ENCODE results near the gene ATG2B.

ATG2B gene, protein sequence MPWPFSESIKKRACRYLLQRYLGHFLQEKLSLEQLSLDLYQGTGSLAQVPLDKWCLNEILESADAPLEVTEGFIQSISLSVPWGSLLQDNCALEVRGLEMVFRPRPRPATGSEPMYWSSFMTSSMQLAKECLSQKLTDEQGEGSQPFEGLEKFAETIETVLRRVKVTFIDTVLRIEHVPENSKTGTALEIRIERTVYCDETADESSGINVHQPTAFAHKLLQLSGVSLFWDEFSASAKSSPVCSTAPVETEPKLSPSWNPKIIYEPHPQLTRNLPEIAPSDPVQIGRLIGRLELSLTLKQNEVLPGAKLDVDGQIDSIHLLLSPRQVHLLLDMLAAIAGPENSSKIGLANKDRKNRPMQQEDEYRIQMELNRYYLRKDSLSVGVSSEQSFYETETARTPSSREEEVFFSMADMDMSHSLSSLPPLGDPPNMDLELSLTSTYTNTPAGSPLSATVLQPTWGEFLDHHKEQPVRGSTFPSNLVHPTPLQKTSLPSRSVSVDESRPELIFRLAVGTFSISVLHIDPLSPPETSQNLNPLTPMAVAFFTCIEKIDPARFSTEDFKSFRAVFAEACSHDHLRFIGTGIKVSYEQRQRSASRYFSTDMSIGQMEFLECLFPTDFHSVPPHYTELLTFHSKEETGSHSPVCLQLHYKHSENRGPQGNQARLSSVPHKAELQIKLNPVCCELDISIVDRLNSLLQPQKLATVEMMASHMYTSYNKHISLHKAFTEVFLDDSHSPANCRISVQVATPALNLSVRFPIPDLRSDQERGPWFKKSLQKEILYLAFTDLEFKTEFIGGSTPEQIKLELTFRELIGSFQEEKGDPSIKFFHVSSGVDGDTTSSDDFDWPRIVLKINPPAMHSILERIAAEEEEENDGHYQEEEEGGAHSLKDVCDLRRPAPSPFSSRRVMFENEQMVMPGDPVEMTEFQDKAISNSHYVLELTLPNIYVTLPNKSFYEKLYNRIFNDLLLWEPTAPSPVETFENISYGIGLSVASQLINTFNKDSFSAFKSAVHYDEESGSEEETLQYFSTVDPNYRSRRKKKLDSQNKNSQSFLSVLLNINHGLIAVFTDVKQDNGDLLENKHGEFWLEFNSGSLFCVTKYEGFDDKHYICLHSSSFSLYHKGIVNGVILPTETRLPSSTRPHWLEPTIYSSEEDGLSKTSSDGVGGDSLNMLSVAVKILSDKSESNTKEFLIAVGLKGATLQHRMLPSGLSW (N-terminal part only)

DNA sequence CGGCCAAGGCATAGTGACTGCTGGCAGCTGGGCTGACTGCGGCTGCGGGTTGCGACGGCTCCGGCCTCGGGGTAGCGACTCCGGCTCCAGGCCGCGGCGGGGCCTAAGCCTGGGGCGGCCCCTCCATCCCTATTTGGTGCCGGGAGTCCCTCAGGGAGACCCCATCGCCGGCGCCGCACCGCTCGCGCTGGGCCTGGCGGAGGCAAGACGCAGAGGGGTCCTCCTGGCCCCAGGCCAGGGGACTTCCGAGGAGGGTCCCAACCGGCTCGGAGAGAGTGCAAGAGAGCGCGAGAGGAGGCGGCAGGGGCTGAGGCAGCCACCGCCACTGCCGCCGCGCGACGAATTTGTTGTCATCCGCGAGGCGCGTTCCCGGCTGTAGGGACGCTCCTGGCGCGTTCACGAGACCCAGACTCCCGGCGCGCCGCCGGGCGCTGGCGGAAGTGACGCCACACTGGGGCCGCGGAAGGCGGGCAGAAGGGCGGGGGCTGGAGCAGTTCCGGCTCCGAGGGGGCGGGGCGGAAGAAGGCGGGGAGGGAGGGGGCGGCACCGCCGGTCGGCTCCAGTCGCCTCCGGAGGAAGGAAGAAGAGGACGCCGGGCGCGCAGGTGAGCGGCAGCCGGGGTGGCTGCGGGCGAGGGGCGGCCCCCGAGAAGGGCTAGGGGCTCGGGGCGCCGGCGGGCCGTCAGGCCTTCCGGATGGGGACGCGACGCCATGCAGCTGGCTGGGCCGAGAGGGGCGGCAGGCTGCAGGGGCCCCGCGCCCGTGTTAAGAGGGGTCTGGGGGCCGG, at the start of gene ATG2B, which contains the start of gene GSKIP:
Gene ATG2B (minus strand): TSS at position 377 of the 786 bp plus-strand sequence. CDS start 365 bp downstream, at position 12.
Gene GSKIP (plus strand): TSS at position 562 of the 786 bp plus-strand sequence. CDS start 18,722 bp downstream, outside the sequence.
- DNase-seq, result peak; percentile 83

DNA sequence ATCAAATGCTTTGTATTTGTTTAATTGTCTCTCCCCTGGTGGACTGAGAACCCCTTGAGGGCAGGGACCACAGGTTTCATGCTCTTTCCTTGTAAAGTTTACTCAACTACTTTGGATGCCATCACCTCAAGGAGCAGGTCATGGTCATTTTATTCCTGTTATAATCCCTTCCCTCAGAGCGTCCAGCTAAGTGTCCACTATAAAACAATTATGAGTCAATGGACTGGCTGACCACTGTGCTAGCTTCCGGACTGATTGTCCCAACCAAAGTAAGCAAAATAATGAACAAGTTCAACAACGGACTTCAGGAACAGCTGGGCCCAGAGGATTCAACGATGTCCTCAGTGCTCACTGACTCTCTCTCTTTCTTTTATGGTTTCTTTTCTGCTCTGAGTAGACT, 47.0 kb upstream of the ATG2B start:
- DNase-seq, result no peak

DNA sequence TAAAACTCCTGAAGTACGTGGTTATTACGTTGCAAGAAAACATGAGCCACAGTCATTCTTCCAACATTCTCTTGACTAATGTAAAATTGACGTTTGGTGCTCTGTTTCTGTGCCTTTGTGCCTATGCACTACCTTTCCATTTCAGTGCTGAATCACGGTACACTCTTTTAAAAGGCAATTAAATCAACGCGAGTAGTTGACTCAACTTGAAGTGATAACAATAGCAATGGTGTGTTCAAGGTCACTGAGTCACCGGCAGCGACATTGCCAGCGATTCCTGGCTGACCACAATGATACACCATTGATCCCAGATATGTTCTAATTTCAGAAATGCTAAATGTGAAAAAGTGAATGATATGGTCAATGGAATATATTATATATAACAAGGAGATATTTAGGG, 46.6 kb upstream of the ATG2B start:
- no peak for DNase-seq

DNA sequence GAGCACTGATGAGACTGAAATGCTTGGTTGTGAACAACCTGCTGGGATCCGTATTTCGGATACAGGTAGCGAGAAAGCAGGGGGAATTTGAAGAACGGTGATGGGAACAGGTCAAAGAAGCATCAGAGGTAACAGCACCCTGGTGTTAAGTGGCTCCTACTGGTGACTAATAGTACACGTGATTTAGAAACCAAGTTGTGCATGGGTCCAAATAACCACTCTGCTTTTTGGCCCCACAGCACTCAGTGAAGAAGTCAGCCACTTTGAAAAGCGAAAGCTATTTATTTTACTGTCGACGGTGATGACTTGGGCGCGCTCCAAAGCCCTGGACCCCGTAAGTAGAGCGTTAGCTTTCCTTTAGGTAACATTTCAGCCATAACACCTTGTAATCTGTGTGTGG, 45.5 kb upstream of the ATG2B start:
- DNase-seq, result no peak

DNA sequence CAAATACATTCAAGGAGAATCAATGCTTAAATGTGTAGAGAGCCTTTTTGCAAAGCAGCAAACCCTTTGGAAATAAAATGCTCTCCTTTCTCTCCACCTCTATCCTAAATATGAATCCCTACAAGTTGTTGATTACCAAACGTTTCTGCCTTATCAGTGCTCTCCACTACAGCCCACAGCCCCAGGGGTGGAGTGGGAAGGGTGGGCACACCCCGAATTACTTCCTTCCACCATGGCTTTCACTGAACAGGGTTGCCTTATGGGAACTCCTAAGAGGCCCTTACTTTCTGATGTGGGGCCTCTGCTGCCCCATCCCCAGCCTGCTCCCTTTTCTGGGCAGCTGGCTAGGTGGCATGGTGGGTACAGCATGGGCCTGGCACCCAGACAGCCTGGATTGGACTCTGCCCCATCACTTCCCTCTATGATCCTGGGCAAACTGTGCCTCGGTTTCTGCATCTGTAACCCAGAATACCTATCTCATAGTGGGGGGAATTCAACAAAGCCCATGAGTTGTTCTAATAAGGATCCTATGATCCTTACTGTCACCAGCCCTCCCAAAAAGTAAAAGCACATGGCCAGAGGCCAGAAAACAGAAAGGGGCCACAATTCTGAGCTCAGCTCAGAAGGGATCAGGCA, 44.9 kb upstream of the ATG2B start:
- DNase-seq, result no peak

DNA sequence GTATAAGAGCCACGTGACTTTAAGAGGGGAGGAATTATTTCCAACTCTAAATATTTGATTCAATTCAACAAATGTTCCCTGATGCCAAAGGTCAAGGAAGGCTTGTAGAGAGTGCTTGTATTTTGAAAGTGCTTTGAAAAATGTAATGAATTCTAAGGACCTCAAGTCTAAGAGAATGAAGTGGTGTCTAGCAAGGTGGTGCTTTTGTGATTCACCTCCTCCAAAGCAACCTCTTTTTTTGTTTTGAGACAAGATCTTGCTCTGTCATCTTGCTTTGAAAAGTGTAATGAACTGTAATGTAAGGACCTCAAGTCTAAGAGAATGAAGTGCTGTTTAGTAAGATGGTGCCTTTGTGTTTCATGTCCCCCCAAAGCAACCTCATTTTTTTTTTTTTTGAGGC, 42.5 kb upstream of the ATG2B start:
- no peak for DNase-seq

DNA sequence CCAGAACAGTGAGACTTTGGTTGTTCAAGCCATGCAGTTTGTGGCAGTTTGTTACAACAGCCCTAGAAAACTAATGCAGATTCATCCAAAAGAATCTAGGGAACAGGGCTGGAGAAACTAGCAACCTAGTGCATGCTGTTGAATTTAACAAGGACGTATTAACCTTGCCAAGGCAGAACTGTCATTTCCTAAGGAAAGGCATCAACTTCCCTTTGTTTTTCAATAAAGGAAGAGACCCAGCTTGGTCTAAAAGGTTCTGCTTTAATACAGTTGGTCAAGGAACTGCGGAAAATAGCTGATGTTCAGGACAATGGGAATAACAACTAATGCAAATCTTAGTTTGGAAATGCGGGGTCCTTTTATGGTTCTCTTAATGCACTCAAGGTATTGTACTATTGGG, 40.3 kb upstream of the ATG2B start:
- no peak for DNase-seq

DNA sequence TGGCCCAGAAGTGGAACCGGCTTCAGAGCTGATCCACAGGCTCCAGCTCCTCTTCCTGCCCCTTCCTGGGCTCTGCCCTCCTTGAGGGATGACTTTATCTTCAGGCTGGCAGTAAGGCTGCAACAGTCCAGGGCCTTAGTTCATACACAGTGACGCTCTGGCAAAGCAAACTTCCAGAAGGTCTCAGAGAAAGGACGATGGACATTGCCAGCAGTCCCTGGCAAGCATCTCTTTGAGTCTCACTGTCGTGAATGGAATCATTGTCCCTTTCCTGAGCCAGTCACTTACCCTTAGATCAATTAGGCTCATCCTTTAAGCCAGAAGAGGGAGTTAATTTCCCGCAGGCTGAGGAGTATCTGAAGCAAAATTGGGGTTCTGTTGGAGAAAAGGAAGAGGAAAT, 37.4 kb upstream of the ATG2B start:
- no peak for DNase-seq

DNA sequence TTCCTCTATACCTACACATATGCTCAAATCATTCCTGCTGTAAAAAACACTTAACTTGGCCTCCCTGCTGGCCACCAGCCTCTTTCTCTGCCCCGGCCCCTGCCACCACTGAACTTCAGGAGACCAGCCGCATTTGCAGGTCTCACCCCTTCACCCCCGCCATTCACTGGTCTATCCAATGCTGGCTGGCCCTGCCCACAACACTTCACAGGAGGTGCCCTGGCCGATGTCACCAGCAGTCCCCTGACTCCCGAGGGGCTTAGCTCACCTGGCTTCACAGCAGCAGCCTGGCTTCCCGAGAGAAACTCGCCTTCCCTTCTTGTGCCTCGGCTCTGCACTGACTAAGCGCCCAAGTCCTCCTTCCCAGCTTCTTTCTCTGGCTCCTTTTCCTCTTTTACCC, 36.3 kb upstream of the ATG2B start:
- no peak for DNase-seq

DNA sequence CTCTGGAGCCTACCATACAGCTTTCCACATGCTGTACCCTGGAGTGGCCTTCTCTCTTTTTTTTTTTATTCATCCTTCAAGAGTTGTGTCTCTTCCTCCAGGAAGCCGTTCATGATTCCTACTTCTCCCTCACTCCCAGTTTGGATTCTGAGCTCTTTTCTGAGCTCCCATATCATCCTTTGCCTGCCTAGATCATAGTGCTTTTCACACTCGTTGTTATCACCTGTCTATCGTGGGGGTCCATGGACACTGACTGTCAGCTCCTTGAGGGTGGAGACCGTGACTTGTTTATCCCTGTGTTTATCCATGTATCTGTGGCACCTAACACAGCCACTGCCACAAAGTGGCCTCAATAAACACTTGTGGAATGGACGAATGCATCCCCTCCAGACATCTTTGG, 35.8 kb upstream of the ATG2B start:
- no peak for DNase-seq

DNA sequence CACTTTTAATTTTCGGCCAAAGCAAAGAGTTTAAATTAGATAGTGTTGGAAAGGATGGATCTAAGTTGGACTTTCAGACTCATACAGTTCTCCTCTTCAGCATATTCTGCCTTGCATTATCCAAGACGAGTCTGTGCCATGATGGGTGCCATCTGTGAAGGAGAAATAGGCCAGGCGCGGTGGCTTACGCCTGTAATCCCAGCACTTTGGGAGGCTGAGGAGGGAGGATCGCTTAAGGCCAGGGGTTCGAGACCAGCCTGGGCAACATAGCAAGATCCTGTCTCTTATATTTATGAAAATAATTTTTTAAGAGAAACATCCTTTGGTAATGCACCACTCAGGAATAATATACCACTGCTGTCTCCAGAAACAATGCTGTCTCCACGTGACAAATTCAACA, 35.3 kb upstream of the ATG2B start:
- no peak for DNase-seq

DNA sequence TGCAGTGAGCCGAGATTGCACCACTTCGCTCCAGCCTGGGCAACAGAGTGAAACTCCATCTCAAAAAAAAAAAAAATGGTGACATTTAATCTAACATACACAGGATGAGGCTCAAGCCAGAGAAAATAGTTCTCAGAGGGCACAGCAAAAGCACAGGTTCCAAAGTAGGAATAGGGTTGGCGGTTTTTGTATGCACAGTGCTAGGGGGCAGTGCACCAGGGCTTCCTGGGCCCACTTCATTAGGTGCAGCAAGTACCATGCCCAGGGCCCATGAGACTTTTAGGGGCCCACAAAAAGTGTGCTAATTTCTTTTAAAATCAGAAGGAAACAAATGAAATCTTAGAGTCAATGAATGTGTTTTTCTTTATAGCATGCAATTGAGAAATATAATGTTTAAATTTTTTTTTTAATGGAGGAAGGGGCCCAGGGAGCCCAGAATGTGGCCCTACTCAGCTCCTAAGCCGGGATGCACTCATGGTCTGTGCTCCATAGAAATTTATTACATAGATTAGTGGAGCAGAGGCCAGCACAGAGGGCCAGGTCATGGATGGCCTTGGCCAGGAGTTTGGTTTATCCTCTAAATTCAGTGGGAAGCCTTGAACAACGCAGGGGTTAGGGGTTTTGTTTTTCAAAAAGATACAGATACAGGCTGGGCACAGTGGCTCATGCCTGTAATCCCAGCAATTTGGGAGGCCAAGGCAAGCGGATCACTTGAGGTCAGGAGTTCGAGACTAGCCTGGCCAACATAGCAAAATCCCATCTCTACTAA, 31.1 kb upstream of the ATG2B start:
- DNase-seq, result no peak

DNA sequence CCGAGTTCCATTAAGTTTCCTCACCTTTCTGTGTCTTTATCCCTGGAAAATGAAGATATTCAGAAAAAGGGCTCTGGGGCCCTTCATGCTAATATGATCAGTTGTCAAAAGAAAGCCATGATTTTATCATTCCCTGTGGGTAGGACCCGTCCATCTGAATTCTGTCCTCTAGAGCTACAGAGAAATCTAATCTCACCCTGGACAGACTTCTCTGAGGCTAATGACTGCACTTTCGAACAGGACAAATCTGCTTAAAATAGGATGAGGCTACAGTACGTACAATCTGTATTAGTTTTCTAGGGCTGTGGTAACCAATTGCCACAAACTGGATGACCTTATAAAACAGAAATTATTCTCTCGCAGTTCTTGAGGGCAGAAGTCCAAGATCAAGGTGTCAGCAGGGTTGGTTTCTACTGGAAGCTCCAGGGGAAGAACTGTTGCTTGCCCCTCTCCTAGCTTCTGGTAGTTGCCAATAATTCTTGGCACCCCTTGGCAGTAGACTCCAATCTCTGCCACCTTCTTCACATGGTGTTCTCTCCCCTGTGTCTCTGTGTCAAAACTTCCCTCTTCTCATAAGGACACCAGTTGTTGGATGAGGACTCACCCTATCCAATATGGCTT, 30.0 kb upstream of the ATG2B start:
- DNase-seq, result no peak

DNA sequence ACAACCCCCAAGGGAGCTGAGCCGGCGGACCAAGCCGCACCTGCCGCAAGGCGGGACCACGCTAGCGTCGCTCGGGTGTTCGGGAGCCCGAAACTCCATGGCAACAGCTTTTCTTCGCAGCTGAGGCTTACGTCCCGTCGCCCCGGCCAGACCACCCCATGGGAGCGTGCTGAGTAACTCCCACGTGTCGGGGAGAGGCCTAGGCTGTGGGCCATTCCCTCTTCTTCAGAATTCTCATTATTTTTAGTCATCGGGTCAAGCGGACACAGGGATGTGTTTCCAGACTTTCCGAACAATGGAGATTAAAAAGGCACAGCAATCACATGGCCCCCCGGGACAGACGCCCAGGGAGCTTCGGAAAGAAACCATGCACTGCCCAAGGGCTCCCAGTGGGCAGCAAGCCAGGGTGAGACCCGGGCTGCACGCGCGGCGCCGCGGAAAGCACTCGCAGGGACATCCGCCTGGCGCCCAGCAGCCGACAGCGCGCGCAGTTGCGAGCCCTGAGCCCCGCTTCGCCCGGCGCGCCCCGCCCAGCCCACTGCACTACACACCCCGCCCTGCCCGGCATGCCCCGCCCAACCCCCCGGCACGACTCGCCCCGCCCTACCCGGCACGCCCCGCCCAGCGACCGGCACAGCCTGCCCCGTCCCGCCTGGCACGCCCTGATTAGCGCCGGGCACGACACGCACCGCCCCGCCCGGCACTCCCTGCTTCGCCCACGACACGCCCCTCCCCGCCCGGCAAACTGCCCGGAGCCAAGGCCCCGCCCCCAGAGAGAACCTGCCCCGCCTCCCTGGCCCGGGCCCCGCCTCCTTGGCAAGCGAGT, 28.4 kb upstream of the ATG2B start:
- DNase-seq, result peak; percentile 95

DNA sequence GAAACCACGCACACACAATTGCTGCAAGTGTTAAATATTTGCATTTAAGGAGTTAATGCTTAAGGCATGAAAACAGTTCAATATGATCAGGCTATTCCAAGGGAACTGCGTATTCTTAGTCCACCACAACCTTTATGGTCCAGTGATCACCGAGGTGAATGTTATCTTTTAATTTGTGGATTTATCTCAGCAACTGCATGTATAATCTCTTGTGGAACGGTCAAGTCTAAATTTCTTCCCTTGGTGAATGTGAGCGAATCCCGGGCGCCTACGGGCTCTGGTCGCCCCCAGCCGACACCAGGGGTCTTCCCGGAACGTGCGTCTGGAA, 27.8 kb upstream of the ATG2B start:
- DNase-seq, result no peak

DNA sequence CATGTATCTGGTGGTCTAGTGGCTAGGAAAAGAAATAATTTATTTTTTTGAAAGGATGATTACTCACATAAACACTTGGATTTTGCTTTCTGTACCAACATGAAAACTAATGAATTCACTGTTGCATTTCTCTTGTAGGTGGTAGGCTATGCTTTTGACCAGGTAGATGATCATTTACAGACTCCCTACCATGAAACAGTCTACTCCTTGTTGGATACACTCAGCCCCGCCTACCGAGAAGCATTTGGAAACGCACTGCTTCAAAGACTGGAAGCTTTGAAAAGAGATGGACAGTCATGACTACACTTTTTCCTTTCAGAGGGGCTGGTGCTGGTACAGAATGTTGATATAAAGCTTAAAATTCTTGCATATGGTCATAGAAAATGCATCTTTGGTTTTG, 22.2 kb upstream of the ATG2B start:
- no peak for DNase-seq

DNA sequence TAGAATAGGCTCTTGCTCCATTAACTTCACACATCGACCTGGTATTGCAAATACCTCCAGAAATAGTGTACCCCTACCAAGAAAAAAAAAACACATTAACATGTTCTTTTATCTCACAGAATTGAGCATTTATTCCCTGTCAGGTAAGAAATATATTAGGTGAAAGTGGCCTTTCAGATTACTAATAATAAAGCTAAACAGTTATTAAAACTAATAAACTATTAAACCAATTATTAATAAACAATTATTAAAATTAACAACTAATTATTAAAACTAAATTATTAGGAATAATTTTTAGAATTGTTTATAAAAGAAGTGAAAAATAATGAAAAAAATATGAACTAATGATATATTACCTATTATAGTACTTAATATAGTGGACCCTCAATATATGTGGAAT, 21.6 kb upstream of the ATG2B start:
- DNase-seq, result no peak

DNA sequence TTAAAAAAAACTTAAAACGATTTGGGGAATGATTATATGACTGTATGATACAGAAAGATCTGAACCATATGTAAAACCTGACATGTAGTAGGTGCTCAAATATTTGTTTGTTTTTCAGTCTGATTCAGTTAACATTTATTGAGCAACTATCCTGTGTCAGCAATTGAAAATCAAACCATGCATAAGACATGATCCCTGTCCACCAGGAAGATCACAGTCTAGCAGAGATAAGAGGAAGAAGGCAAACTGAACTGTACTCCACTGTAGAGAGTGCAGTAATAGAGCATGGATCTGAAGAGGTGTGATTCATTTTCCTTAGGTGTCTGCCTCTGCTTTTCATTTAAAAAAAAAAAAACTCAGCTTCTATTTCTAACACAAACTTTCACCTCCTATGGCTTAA, 20.9 kb upstream of the ATG2B start:
- DNase-seq, result no peak

DNA sequence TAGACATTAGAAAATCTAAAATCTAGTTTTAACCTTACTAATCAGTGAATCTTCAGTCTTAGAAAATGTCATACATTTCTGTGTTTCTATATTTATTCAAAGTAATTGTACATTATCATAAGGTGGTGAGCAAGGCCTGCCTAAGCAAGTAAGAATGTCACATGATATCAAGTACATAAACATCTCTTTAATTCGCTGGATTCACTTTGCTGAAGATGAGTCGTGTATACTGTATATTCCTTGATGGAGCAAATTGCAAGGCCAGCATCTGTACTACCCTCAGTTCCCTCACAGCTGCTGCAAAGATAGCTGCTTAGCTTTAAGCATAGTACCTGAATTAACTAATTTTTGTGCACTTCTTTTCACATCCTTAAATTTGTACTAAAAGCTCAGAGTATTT, 20.3 kb upstream of the ATG2B start:
- no peak for DNase-seq

DNA sequence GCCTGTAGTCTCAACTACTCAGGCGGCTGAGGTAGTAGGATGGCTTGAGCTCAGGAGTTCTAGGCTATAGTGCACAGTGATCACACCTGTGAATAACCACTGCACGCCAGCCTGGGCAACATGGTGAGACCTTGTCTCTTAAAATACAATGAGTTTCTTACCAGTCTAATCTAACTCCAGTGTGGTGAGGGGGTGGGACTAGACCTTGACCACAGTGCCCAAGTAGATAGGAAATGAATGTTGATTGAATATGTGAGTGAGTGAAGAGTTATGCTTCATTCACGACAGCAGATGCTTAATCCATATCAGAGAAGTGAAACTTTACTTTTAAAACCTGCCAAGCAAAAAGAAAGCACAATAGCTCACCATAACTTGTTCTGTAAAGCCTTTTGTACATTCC, 17.6 kb upstream of the ATG2B start:
- no peak for DNase-seq
